Measurements from ENCODE around the gene ATG16L1.

Gene ATG16L1

DNA sequence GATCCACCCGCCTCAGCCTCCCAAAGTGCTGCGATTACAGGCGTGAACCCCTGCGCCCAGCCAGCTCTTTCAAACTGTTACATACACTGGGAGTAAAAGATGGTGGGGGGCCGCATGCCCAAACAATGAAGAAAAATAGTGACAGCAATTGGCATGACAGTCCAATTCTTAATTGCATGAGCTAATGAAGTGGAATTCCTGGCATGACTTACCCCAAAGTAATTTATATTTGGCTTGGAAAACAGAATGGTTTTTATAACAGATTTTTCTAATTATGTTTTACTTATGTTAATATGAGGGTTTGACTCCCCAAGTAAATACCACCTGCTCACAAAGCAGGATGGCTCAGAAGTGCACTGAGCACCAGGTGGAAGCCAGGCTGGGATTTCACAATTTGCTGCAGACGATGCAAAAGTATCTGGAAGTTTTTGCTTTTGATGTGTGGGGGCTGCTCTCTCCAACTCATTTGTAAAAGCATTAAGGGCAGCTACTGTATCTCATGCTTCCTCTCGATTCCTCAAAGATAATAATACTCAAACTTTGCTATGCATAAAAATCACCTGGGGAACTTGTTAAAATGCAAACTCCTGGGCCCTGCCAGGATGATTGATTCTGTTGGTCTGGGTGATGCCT lies 24.0 kb upstream of the ATG16L1 start:
- DNase-seq, result no peak

DNA sequence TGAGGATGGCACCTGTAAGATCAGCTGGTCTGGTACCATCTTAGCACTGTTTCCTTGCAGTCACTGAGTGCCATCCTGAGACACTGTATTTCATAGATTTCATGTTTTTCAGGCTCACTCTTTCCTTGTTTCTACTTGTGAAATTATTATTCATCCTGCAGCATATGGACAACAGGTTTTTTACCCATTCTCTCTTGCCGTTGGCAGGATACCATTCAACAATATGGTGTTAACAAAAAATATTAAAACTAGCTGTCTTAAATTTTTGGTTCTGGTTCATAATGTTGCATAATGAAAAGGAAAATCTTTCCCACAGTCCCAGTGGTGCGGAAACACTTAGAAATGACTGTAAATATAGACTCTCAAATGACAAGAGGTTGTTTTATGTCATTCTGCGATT lies 23.1 kb upstream of the ATG16L1 start:
- DNase-seq, result no peak

DNA sequence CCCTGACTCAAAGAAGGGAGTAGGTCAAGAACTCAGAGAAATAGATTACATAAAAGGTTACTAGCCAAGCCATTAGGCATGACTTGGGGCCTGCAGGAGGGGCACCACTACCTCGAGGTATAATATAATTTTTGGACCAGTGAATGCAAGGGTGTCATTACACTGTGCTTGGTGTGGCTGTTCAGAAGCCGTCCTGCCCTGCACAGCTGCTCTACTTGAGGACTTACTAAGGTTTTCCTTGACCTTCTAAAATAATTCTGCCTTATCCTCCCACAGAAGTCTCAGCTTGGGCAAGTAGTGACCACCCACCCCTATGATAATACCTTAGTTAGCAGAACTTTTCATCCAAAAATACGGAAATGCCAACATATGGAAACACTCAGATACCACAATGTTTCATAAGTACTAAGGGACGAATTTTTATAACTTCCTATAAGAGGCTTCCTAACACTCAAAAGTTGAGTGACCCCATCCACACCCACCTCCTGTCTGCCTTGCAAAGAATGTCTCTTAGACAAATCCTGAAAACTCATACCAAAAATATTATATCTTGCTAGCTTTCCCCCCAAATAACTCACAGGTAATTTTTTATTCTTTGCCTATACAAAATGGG lies 17.7 kb upstream of the ATG16L1 start:
- DNase-seq, result no peak

DNA sequence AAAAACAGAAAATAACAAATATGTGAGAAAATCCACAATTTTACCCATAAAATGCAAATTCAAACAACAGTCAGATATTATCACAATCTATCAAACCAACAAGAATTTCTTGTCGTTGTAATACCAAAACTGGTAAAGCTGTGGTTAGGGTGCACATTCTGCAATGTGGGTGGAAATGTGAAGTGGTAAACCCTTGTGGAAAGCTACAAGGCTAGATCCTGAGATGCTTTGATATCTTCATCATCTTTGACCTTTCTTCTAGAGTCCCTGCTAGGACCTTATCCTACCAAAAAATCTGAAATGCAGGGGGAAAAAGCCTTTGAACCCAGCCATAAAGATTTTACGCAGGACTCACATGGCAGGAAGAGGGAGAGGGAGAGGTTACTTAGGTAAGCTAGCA lies 17.2 kb upstream of the ATG16L1 start:
- DNase-seq, result no peak

DNA sequence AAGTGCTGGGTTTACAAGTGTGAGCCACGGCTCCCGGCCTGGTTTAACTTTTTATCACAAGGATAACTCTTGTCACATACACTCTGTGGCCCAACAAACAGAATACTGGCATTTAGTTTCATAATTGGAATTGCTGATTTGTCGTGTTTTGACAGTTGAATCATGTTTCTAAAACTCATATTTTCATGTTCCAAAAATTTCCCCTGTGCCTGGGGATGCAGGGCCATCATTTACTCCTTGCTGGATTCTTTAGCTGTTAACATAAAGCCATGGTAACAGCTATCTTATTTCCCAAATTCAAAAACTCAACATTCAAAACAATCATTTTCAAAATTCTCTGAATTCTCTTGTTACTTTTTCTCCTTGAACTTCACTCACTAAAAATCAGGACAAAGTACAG lies 16.5 kb upstream of the ATG16L1 start:
- DNase-seq, result no peak

DNA sequence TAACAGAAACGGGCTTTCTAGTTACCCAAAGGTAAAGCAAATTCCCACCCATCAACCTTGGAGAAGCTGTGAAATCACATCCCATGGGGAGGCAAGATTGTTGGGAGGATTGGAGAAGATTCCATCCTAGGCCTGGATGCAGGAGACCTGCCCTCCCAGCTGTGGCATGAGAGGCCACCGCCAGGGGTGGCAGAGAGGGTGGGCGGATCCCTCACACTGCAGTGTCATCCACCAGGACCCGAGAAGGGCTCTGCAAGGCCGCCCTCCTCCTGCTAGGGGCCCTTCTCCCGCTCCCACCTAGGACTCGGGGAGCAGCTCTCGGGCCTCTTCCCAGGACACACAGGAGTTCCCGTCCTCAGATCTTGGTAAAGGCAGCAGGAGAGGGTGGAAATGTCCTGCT lies 15.5 kb upstream of the ATG16L1 start:
- DNase-seq, result no peak

DNA sequence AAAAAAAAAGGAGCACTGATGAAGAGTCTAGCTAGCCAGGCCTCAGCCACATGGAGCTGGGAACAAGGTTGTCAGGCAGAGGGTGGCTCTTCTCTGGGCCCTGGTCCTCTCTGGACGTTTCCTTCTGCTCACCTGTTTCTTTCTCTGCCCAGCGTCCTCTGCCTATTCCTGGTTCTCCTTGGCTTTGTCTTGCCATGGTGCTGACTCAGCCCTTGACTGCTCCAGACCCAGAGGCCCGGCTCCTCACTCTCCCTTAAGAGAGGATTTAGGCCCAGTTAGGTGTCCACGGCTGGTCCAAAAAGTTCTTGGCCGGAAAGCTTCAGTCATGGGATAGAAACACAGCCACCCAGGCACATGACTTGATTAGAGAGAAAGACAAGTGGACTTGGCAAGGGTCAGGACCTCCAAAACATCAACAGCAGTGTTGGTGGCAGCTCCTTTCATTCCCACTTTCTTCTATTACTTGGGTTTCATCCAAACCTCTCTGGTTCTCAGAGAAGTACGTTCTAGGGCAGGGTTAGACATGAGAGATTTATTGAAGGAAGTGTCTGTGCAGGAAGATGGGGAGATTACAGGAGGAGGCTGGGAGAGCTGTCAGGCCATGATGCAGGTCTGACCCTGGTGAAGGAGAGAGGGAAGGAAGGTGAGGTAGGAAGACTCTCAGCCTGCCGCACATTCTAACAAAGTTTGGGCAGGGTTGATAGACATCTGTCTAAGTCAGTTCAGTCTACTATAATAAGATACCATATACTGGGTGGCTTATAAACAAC lies 14.5 kb upstream of the ATG16L1 start:
- DNase-seq, result no peak

DNA sequence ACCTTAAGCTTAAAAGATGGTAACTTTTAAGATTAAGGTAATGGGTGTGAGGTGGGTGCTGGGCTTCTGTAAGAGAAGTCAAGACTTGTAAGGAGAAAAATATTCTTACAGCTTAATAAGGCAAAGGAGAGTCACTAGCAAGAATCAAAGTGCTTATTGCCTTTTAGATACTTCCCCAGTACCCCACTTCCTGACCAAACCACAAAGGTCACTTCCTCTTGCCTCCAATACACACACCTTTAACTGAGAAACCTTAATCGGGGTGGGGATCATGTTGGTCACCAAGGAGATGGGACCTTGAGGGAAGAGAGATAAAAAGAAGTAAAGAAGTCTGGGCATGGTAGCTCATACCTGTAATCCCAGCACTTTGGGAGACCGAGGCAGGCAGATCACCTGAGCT lies 10.6 kb upstream of the ATG16L1 start:
- peak in 1 of 2 donors; percentile 60 for DNase-seq

DNA sequence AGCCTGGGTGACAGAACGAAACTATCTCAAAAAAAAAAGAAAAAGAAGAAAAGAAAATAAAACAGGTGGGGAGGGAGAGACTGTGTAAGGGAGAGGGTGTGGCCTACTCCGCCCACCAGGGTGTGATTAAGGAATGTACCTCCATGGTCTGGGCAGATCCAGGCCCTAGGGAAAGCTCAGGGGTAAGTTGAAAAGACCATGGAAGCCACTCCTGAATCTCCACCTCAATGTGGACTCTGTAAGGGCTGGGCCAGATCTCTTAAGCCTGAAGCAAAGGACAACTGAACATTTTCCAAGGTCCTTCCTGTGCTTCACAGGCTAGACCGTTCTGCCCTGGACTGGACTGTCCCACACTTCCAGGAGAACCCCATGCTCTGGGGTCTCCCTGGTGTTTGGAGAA lies 9.7 kb upstream of the ATG16L1 start:
- DNase-seq, result no peak

DNA sequence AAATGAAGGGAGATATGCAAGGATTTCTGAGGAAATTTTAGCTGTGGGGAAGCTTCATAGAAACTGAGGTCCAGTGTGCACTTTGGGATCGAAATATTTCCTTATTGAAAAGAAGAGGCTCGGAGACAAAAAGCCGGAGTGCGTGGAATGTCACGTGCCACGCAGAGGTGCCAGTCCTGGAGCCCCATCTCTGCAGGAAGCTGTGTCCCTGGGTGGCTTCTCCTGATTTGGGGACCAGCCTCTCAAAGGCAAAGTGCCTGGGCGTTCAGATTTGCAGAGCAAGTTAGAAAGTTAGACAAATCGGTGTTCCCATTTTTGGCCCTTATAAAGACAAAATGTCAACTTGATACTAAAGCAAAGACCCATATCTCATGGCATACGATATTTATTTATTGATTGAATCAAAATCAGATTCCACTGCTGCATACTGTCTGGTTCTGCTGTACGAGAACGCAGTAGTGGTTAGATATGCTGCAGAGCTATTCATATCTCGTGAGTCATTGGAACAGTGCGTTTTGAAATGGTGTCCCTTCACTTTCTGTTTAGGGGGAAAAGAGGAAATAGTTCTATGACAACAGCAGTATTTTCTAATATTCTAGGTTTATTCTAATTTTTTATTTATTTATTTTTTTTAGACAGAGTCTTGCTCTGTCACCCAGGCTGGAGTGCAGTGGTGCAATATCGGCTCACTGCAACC lies 9.1 kb upstream of the ATG16L1 start:
- DNase-seq, result no peak

DNA sequence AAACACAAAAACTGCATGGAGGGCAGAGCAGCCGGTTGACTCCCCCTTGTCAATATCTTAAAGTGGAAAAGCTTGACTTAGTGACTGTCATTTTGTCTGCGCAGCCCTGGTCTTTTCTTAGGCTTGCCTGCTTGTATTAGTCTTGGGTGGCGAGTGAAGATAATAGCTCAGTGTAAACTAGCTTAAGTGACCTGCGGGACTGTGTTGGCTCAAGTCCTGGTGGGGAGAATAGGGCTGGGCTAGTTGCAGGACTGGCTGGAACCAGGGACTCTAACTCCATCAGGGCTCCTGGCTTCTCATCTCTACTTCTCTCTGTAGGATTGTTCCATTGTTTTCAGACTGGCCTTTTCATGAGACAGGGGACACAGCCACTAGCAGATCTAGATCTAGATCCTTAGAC lies 8.1 kb upstream of the ATG16L1 start:
- no peak for DNase-seq

DNA sequence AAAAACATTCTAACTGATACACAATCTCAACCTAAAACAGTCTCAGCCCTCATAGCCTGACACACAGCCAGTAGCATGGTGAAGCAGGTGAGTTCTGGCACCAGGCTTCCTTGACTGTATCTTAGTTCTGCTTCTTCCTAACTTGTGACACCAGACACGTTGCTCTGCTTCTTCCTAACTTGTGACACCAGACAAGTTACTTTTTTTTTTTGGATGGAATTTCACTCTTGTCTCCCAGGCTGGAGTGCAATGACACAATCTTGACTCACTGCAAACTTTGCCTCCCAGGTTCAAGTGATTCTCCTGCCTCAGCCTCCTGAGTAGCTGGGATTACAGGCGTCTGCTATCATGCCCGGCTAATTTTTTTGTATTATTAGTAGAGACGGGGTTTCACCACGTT lies 6.7 kb upstream of the ATG16L1 start:
- DNase-seq, result no peak

DNA sequence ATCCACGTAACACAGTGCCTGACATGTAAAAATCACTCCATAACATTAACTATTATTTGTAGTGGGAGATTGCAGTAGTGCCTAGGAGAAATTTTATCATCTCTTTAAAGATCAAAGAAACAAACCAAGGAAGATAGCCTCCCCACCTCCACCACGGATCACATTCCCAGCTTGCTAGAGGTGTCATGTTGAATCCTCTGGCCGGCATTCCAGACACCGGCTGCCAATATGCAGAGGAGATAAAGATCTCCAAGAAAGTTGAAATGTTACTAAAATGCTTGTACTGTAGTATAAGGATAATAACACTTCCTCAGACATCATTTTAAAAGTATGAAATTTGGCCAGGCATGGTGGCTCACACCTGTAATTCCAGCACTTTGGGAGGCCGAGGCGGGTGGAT lies 6.1 kb upstream of the ATG16L1 start:
- DNase-seq, result no peak

DNA sequence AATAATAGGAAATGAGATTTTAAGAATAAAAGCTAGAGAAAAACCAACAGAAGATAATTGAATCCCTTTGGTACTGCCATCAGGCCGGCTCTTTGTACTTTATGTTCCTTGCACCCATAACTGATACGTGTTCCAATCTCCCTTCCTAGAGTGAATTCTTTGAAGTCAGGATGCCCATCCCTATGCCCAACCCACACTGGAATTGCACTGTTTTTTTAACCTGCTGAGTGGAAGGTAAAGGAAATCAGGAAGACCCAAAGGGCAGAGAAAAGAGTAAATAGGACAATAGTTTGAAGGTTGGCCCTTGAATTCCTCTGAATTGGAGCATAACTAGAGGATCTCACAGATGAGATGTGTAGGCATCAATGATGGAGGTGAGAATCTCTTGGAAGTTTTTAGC lies 4.4 kb upstream of the ATG16L1 start:
- no peak for DNase-seq

DNA sequence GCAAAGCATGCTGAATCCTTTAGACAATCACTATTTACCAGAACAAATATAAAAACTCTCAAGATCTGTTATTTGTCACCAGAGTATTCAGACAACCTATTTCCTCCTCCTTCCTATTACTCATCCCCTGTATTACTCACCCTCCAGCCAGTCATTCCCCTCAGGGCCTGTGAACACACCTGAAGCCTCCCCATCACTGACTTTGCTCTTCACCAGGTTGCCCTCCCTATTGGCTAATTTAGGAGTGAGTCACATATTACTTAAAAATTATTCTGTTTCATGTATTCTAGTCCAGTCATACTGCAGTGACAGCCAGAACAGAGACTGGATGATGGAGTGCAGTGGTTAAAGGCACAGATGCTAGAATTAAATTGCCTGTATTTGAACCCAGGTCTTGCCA lies 3.7 kb upstream of the ATG16L1 start:
- peak; percentile 44 to 52 for DNase-seq

DNA sequence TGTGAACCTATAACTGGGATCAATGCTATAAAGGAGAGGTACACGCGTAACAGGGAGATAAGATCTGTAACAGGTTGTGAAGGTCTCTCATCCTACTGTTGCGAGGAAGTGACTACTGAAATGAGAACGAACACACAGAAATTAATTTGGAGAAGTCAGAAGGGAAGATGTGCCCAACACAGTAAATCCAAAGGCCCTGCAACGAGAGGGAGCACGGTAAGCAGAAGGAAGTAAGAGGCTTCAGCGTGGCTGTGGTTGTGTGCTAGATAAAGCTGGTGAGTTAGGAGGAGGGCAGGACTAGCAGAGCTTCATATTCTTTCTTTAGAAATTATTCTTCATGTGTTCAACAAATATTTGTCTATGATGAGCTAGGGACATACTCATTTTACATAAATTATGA lies 2.5 kb upstream of the ATG16L1 start:
- DNase-seq, result peak in 1 of 2 donors; percentile 11

DNA sequence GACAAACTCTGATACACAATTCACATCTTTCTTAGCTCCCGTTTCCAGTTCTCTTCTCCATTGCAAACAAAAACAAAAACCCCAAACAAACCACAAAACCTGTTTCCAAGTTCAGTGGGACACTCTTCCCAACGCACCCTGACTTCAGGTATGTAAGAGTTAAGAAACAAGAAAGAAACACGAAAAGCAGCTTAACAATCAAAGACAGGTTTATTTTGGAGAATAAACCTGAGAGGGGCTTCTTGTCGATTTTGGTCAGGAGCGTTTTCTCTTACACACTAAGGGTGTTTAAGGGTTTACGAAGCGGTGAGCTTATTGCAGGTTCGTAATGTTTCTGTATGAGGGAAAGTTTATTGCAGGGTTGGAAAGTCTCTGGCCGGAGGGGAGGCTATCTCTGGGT lies 905 bp upstream of the ATG16L1 start:
- DNase-seq, result no peak

DNA sequence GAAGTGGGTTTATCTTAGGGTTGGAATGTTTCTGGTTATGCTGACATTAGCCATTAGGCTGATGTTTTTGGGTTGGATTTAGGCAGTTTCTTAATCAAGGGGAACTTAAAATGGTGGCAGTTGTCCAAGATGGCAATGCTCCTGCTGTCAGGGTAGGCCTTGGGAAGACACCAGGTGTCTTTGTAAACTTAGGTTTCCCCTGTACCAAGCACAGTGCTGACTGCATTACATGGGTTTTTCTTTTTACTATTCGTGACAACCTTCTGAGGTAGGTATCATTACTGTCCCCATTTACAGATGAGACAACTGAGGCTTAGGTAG lies 528 bp upstream of the ATG16L1 start:
- no peak for DNase-seq

DNA sequence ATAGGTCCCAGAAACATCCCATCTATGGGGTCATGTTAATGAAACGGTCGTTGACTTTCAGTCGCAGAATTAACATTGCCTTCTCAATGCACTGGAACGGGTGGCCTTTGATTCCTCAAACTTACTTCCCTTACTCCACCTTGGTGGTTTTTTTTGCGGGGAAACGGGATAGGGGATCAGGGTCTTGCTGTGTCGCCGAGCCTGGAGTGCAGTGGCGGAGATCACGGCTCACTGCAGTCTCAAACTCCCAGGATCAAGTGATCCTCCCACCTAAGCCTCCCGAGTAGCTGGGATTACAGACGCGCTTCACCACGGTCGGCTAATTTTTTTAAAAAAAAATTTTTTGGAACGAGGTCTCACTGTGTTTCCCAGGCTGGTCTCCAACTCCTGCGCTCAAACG lies 754 bp downstream of the ATG16L1 start:
- DNase-seq, result no peak

DNA sequence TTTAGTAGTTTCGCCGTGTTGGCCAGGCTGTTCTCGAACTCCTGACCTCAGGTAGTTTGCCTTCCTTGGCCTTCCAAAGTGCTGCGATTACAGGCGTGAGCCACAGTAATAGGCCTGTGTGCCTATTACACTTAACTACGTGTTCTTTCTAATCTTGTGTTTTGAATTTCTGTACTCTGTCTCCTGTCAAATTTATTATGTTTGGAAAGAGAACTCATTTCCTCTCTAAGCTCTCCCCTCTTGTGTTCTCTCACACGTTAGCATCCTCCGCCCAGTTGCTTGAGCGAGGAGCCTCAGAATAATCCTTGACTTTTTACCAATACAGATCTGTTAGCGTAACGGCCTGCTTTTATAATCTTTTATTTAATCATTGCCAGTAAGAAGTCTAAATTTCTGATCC lies 3.7 kb downstream of the ATG16L1 start:
- DNase-seq, result no peak

DNA sequence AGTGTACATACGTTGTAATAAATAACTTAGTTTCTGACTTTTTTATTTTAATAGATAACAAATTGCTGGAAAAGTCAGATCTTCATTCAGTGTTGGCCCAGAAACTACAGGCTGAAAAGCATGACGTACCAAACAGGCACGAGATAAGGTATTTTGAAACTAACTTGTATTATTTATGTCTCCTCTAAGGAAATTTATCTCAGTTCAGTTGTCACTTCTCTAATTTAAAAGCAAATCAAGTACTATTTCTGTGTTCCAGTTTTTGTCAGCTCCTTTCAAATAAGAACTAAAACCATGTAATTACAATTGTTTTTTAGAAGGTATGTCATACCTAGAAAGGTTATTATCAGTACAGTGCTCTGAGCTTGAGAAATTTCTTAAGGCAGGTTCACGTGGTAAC lies 4.6 kb downstream of the ATG16L1 start:
- DNase-seq, result no peak

DNA sequence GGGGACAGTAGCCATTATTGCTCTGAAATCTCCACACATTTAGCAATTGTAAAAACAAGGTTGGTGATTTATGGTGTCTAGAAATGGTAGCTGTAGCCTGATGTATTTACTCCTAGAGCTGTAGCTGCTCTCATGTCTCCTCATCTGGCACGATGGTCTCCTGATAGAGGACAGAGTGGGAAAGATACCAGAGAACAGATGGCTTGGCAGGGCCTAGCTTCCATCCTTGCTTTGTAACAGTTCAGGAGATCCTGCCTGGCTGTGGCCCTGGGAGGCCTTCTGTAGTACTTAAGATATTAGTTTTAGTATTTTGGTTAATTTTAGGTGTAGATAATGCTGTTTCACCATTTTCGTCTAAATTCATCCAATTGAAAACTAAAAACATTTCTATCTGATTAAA lies 6.7 kb downstream of the ATG16L1 start:
- DNase-seq, result no peak

DNA sequence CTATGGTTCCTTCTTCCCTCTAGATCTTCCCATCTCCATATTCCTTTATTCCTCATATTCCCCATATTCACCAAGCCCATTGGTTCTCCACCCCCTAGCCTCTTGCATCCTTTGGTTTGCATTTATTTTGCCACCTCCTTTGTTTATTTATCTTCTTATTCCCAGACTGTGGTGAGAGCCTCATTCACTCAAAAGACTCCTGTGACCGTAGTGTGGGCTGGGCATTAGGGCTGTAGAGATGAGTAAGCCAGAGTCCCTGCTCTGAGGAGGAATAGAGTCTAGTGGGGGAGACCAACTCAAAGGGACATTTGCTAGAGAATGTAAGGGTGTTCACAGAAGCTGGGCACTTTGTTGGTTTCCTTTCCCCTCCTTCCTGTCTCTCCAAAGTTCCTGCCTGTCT lies 8.3 kb downstream of the ATG16L1 start:
- DNase-seq, result no peak

DNA sequence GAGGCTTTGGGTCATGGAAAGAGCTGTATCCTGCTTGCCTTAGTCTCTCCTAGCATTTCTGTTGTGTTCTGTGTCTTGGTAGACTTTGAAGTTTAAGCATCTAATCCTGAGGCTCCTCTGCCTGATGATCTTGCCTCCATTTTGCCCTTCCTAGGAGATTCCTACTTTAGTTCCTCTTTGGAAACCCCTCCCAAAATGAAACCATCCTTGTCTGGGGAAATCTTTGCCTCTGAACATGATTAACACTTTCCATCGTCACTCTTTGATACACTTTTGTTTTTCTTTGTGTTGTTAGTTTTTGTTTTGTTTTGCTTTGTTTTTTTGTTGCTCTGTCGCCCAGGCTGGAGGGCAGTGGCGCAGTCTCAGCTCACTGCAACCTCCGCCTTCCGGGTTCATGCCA lies 9.2 kb downstream of the ATG16L1 start:
- no peak for DNase-seq
